Sigmoid colon (tissue), 7 donors: ENCODE data around the gene CCDC192. TPM values are rescaled to one million over a fixed set of nuclear protein-coding genes. Genes with fewer than 3 reads are reported as not detected.

ENCODE experiments used
- DNase-seq: peaks from one replicate; pipeline ENCODE4 v3.0.0-alpha.2; 2019
- H3K27ac ChIP-seq, 4 donors: fragments of 200-600 bp; sonication (generic); one replicate each; pipeline ENCODE4 v1.5.1; 2016 to 2019; ENCODE audit warnings: mild to moderate bottlenecking in 1 of 4
- H3K27me3 ChIP-seq, 3 donors: fragments of 200-600 bp; sonication (generic); one replicate each; pipeline ENCODE4 v1.5.1; 2019; ENCODE audit warnings: mild to moderate bottlenecking in 1 of 3
- H3K36me3 ChIP-seq, 4 donors: fragments of 200-600 bp; sonication (generic); one replicate each; pipeline ENCODE4 v1.5.1; 2016 to 2019
- H3K4me1 ChIP-seq, 4 donors: fragments of 200-600 bp; sonication (generic); one replicate each; pipeline ENCODE4 v1.5.1; 2017 to 2019
- H3K4me3 ChIP-seq, 4 donors: fragments of 200-600 bp; sonication (generic); one replicate each; pipeline ENCODE4 v1.5.1; 2017 to 2019; ENCODE audit warnings: mild to moderate bottlenecking in 2 of 4, moderate library complexity in 1 of 4
- H3K9me3 ChIP-seq, 4 donors: fragments of 200-600 bp in 3 of 4; sonication (generic) in 3 of 4; one replicate each; pipeline versions ENCODE4 v1.5.1 to v1.6.1; 2013 to 2019
- EP300 ChIP-seq, 4 donors: sonication (generic); formaldehyde crosslinking; IDR thresholded peaks; one replicate each; pipeline ENCODE4 v1.6.1; 2017; ENCODE audit warnings: antibody characterized with exemption in 4 of 4
- POLR2A ChIP-seq, 2 donors: fragments of 450-650 bp; IDR thresholded peaks; one replicate each; pipeline ENCODE4 v1.6.1; 2016; ENCODE audit warnings: antibody characterized with exemption in 2 of 2, mild to moderate bottlenecking in 2 of 2, moderate library complexity in 2 of 2
- POLR2AphosphoS5 ChIP-seq, 4 donors: sonication (generic); formaldehyde crosslinking; IDR thresholded peaks; one replicate each; pipeline ENCODE4 v1.6.1; 2017; ENCODE audit warnings: antibody characterized with exemption in 4 of 4
- WGBS, 2 donors: extraction: QIAGEN DNeasy Blood & Tissue Kit; methylation state at CpG; one replicate each; pipeline ENCODE4 v1.1.7; 2013; 5-methylcytosine and 5-hydroxymethylcytosine counted together
- intact Hi-C: fragments of 100-400 bp; cut with DNase I; formaldehyde crosslinking; loops from one replicate; pipeline ENCODE4 v1.15.1; 2023
- polyA plus RNA-seq, 3 donors: library from polyadenylated mRNA; stranded (reverse); fragments of 200-250 nt; gene quantifications; one replicate each; pipeline ENCODE4 v1.2.3, GENCODE V29; 2013
- total RNA-seq, 4 donors: library from RNA; depleted of rRNA; stranded (reverse); fragments of >200 nt; gene quantifications; one replicate each; pipeline ENCODE4 v1.1.0, GENCODE V29; 2016
- TF ChIP-seq, protein P1 (sequence below), 4 experiments: fragments of 450-650 bp in 3 of 4; fragments of 200-600 bp in 1 of 4; IDR thresholded peaks; one replicate each; pipeline ENCODE4 v1.5.1; 2016 to 2019; ENCODE audit warnings: antibody characterized with exemption in 4 of 4, mild to moderate bottlenecking in 3 of 4, moderate library complexity in 2 of 4
- donor health status: healthy with polysubstance abuse.
- donor health status: Bipolar disorder and iron deficiency.
- donor health status: healthy.

Gene CCDC192
- total and polyA plus RNA-seq, 7 donors: 0.36 to 2.4 TPM; not detected in 5

GRCh38 chr5:127976991-127977717 is 274.0 kb downstream of the CCDC192 start:
- Histone ChIP-seq H3K9me3 (no peaks in the 10 kb centered on the region), H3K27me3 (no peaks in the 10 kb centered on the region), H3K4me1 (peaks cover 0 to 9% (median 1%) of the 10 kb centered on the region in 4 donors), H3K36me3 (no peaks in the 10 kb centered on the region), H3K4me3 (no peak overlapping the region), H3K27ac (peak overlapping the region in 2 of 4 donors; percentile 26 to 51)
- 85% methylated on average over 5 of the region's 5 CpGs for WGBS, 2 donors
- TF ChIP-seq POLR2A (IDR thresholded peaks at IDR 0.05): no peak
- TF ChIP-seq, protein P1, sequence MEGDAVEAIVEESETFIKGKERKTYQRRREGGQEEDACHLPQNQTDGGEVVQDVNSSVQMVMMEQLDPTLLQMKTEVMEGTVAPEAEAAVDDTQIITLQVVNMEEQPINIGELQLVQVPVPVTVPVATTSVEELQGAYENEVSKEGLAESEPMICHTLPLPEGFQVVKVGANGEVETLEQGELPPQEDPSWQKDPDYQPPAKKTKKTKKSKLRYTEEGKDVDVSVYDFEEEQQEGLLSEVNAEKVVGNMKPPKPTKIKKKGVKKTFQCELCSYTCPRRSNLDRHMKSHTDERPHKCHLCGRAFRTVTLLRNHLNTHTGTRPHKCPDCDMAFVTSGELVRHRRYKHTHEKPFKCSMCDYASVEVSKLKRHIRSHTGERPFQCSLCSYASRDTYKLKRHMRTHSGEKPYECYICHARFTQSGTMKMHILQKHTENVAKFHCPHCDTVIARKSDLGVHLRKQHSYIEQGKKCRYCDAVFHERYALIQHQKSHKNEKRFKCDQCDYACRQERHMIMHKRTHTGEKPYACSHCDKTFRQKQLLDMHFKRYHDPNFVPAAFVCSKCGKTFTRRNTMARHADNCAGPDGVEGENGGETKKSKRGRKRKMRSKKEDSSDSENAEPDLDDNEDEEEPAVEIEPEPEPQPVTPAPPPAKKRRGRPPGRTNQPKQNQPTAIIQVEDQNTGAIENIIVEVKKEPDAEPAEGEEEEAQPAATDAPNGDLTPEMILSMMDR (IDR thresholded peaks at IDR 0.05): no peak
- no peak for TF ChIP-seq EP300 (IDR thresholded peaks at IDR 0.05)
- no peak for TF ChIP-seq POLR2AphosphoS5 (IDR thresholded peaks at IDR 0.05)
- DNase-seq: no peak
- intact Hi-C loops: no loop called here

- no peak for TF ChIP-seq POLR2A (IDR thresholded peaks at IDR 0.05)
- no peak for TF ChIP-seq POLR2AphosphoS5 (IDR thresholded peaks at IDR 0.05)
- no peak for TF ChIP-seq EP300 (IDR thresholded peaks at IDR 0.05)
- TF ChIP-seq, protein P1 (IDR thresholded peaks at IDR 0.05): no peak
- no peak overlapping the region for H3K27ac ChIP-seq
Measured at GRCh38 chr5:127978738-127979300, 275.6 kb downstream of the CCDC192 start.

DNA sequence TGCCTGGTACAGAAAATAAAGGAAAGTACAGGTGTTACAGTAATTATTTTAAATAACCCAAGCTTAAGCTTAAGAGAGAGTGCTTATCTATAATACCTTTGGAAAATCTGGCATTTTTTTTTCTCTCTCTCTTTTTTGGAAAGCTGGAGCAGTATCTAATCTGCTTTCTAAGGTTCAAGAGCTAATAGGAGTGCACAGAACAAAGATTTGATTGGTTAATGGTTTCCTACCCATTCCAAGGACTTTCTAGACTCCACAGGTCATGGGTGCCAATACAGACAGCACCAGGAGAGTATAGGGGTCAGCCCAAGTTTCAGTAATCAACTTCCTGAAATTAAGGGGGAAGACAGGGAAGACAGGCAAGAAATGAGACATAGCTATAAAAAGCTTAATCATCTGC is 276.3 kb downstream of the CCDC192 start:
- Histone ChIP-seq H3K27ac (no peak overlapping the region), H3K27me3 (no peaks in the 10 kb centered on the region)
- TF ChIP-seq EP300 (IDR thresholded peaks at IDR 0.05) (no peak), POLR2A (IDR thresholded peaks at IDR 0.05) (no peak), POLR2AphosphoS5 (IDR thresholded peaks at IDR 0.05) (no peak)
- TF ChIP-seq, protein P1 (IDR thresholded peaks at IDR 0.05): no peak

More at GRCh38 chr5:127978738-127979300, 275.6 kb downstream of the CCDC192 start:
- H3K9me3 ChIP-seq: no peaks in the 10 kb centered on the region
- H3K36me3 ChIP-seq: no peaks in the 10 kb centered on the region
- 65 to 89% methylated on average over 5 of the region's 5 CpGs for WGBS, 2 donors
- no peak for DNase-seq
- peaks cover 0 to 9% (median 1%) of the 10 kb centered on the region in 4 donors for H3K4me1 ChIP-seq
- intact Hi-C loops: no loop called here
- H3K4me3 ChIP-seq: no peak overlapping the region
- no peaks in the 10 kb centered on the region for H3K27me3 ChIP-seq

GRCh38 chr5:127980843-127981242 is 277.7 kb downstream of the CCDC192 start:
- TF ChIP-seq, protein P1 (IDR thresholded peaks at IDR 0.05): no peak
- intact Hi-C loops: no loop called here
- Histone ChIP-seq H3K36me3 (no peaks in the 10 kb centered on the region), H3K27me3 (no peaks in the 10 kb centered on the region), H3K27ac (no peak overlapping the region), H3K9me3 (no peaks in the 10 kb centered on the region), H3K4me1 (peaks cover 0 to 9% (median 1%) of the 10 kb centered on the region in 4 donors), H3K4me3 (no peak overlapping the region)
- DNase-seq: no peak

More for the DNA sequence above, 276.3 kb downstream of the CCDC192 start:
- intact Hi-C loops: no loop called here
- no peak for DNase-seq
- Histone ChIP-seq H3K9me3 (no peaks in the 10 kb centered on the region), H3K4me1 (peaks cover 0 to 9% (median 1%) of the 10 kb centered on the region in 4 donors), H3K4me3 (no peak overlapping the region), H3K36me3 (no peaks in the 10 kb centered on the region)
